CD4-positive, alpha-beta memory T cell (primary cell): ENCODE measurements around the gene PLEKHH3. TPM values are rescaled to one million over a fixed set of nuclear protein-coding genes. Genes with fewer than 3 reads are reported as not detected.
A peak's percentile ranks its signal among the peaks of the same experiment; 100 is the strongest.
"Not testable (repeated sequence)": the region's sequence is repeated elsewhere in the genome, so short reads cannot be mapped to it uniquely, and the experiment has no call there.

ENCODE experiments used
- CTCF ChIA-PET: fragments of 350-600 bp; sonication (Branson Sonifier 250); formaldehyde crosslinking; loops from one replicate; lab custom pipeline; 2021; ENCODE audit warnings: inconsistent platforms; ENCODE audit not compliant: partially characterized antibody; lab: Charles Lee
- POLR2A ChIA-PET: fragments of 350-600 bp; sonication (Branson Sonifier 250); formaldehyde crosslinking; loops from one replicate; lab custom pipeline; 2021; ENCODE audit not compliant: partially characterized antibody; lab: Charles Lee
- DNase-seq, 5 donors: peaks; one replicate each; pipeline versions ENCODE4 v3.0.0 to v3.0.0-alpha.2; 2020 to 2022; ENCODE audit warnings: mixed read lengths in 1 of 5
- H3K27ac ChIP-seq: one replicate; pipeline ENCODE4 v1.7.0; 2013; ENCODE audit warnings: low read depth, low read length
- H3K27me3 ChIP-seq: 2 replicates; pipeline ENCODE4 v1.7.0; 2013; ENCODE audit warnings: mild to moderate bottlenecking, low read length, moderate library complexity; ENCODE audit not compliant: insufficient read depth
- H3K36me3 ChIP-seq: 2 replicates; pipeline ENCODE4 v1.7.0; 2013; ENCODE audit warnings: mild to moderate bottlenecking, low read length, moderate library complexity; ENCODE audit not compliant: insufficient read depth
- H3K4me1 ChIP-seq: 2 replicates; pipeline ENCODE4 v1.7.0; 2013; ENCODE audit warnings: mild to moderate bottlenecking, low read length, moderate library complexity; ENCODE audit not compliant: insufficient read depth
- H3K4me3 ChIP-seq, 2 donors: one replicate each; pipeline ENCODE4 v1.7.0; 2013; ENCODE audit warnings: low read length in 2 of 2, mild to moderate bottlenecking in 1 of 2
- H3K9me3 ChIP-seq, 2 donors: one replicate each; pipeline ENCODE4 v1.7.0; 2013; ENCODE audit warnings: low read length in 2 of 2, control low read depth in 1 of 2; ENCODE audit not compliant: control insufficient read depth in 1 of 2
- H3K27ac Mint-ChIP-seq, 7 donors: one replicate each; pipeline ENCODE4 v1.8.0; 2020 to 2021; ENCODE audit warnings: mixed read lengths in 7 of 7, mild to moderate bottlenecking in 6 of 7, inconsistent platforms in 3 of 7, moderate library complexity in 3 of 7
- H3K27me3 Mint-ChIP-seq, 2 donors: one replicate each; pipeline ENCODE4 v1.8.0; 2020 to 2021; ENCODE audit warnings: mixed read lengths in 2 of 2
- H3K36me3 Mint-ChIP-seq, 2 donors: one replicate each; pipeline ENCODE4 v1.8.0; 2020 to 2021; ENCODE audit warnings: mixed read lengths in 2 of 2, inconsistent platforms in 1 of 2, mild to moderate bottlenecking in 1 of 2
- H3K4me1 Mint-ChIP-seq, 4 donors: one replicate each; pipeline ENCODE4 v1.8.0; 2020 to 2021; ENCODE audit warnings: mixed read lengths in 4 of 4, mild to moderate bottlenecking in 1 of 4
- H3K4me3 Mint-ChIP-seq, 8 donors: one replicate each; pipeline ENCODE4 v1.8.0; 2020 to 2021; ENCODE audit warnings: mixed read lengths in 8 of 8, mild to moderate bottlenecking in 7 of 8, moderate library complexity in 6 of 8, inconsistent platforms in 3 of 8
- H3K9me3 Mint-ChIP-seq, 8 donors: one replicate each; pipeline ENCODE4 v1.8.0; 2020 to 2021; ENCODE audit warnings: mixed read lengths in 8 of 8, mild to moderate bottlenecking in 5 of 8, inconsistent platforms in 3 of 8, moderate library complexity in 1 of 8
- intact Hi-C: fragments of 100-400 bp; cut with micrococcal nuclease; formaldehyde crosslinking; loops from one replicate; pipeline ENCODE4 v1.15.1; 2023
- polyA plus RNA-seq, 2 donors: library from polyadenylated mRNA; unstranded; fragments of 300-500 nt; fragmentation: Illumina TruSeq; gene quantifications; one replicate each; pipeline ENCODE4 v1.2.3, GENCODE V29; 2021
- total RNA-seq, 2 experiments: library from RNA; stranded (reverse); gene quantifications; one replicate each; pipeline ENCODE4 v1.2.3, GENCODE V29; 2021

PLEKHH3 gene
- total and polyA plus RNA-seq, 4 experiments from 2014 or later, result 0.15 to 0.32 (median 0.19) TPM

- Histone ChIP-seq H3K27ac (no peak overlapping the region), H3K36me3 (no peaks in the 10 kb centered on the region), H3K4me3 (no peak overlapping the region), H3K9me3 (no peaks in the 10 kb centered on the region), H3K4me1 (no peaks in the 10 kb centered on the region), H3K27me3 (no peaks in the 10 kb centered on the region)
- peaks cover 3 to 5% of the 10 kb centered on the region in 2 donors for H3K27me3 Mint-ChIP-seq
- no peaks in the 10 kb centered on the region for H3K9me3 Mint-ChIP-seq
- no peak overlapping the region for H3K27ac Mint-ChIP-seq
- H3K36me3 Mint-ChIP-seq, result no peaks in the 10 kb centered on the region
- ChIA-PET POLR2A (no interaction called here), CTCF (no interaction called here)
- H3K4me1 Mint-ChIP-seq, result no peaks in the 10 kb centered on the region
- H3K4me3 Mint-ChIP-seq, result no peak overlapping the region
- intact Hi-C loops, result no loop called here
- no peak for DNase-seq
Measured at GRCh38 chr17:42640121-42640520, 36.7 kb downstream of the PLEKHH3 start.

DNA sequence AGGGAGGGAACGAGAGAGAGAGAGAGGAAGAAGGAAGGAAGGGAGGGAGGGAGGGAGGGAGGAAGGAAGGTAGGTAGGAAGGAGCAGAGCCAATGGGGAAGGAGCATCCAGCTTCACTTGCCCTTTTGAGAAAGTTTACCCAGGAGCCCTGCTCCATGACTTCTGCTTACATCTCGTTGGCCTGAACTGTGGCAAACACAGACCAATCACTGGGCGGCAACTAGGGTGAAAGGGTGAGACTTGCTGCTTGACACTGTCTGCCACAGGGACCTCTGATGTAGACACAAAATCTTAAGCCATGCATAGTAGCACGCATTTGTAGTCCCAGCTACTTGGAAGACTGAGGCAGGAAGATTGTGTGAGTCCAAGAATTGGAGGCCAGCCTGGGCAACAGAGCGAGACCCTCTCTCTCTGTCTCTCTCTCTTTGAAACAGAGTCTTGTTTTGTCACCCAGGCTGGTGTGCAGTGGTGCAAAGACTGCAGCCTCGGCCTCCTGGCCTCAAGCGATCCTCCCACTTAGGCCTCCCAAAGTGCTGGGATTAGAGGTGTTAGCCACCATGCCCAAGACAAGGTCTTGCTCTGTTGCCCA lies 37.2 kb downstream of the PLEKHH3 start:
- no peaks in the 10 kb centered on the region for H3K4me1 Mint-ChIP-seq
- intact Hi-C loops, result no loop called here
- CTCF ChIA-PET, result no interaction called here
- H3K4me3 Mint-ChIP-seq, result no peak overlapping the region
- H3K36me3 Mint-ChIP-seq, result no peaks in the 10 kb centered on the region
- no peak for DNase-seq
- H3K27me3 Mint-ChIP-seq, result peaks cover 3 to 5% of the 10 kb centered on the region in 2 donors
- H3K4me1 ChIP-seq, result no peaks in the 10 kb centered on the region
- H3K27ac Mint-ChIP-seq, result no peak overlapping the region
- POLR2A ChIA-PET, result no interaction called here
- H3K27ac ChIP-seq, result no peak overlapping the region
- no peak overlapping the region for H3K4me3 ChIP-seq
- H3K27me3 ChIP-seq, result no peaks in the 10 kb centered on the region
- H3K9me3 ChIP-seq, result no peaks in the 10 kb centered on the region
- H3K9me3 Mint-ChIP-seq, result no peaks in the 10 kb centered on the region
- no peaks in the 10 kb centered on the region for H3K36me3 ChIP-seq

GRCh38 chr17:42632949-42633444 lies 43.8 kb downstream of the PLEKHH3 start:
- no peak for DNase-seq
- ChIA-PET CTCF (interaction anchor here (0.6 kb wide), 1 partner anchor 299 kb away, joined by 3 read pairs; no protein-coding TSS in a partner anchor), POLR2A (no interaction called here)
- Histone ChIP-seq H3K9me3 (no peaks in the 10 kb centered on the region), H3K27ac (no peak overlapping the region), H3K27me3 (no peaks in the 10 kb centered on the region), H3K4me1 (no peaks in the 10 kb centered on the region), H3K36me3 (no peaks in the 10 kb centered on the region), H3K4me3 (no peak overlapping the region)
- intact Hi-C loops, result no loop called here
- no peaks in the 10 kb centered on the region for H3K36me3 Mint-ChIP-seq
- H3K4me1 Mint-ChIP-seq, result no peaks in the 10 kb centered on the region
- no peak overlapping the region for H3K4me3 Mint-ChIP-seq
- H3K9me3 Mint-ChIP-seq, result no peaks in the 10 kb centered on the region
- H3K27ac Mint-ChIP-seq, result peak overlapping the region in 1 of 7 donors; percentile 65
- H3K27me3 Mint-ChIP-seq, result no peaks in the 10 kb centered on the region

DNA sequence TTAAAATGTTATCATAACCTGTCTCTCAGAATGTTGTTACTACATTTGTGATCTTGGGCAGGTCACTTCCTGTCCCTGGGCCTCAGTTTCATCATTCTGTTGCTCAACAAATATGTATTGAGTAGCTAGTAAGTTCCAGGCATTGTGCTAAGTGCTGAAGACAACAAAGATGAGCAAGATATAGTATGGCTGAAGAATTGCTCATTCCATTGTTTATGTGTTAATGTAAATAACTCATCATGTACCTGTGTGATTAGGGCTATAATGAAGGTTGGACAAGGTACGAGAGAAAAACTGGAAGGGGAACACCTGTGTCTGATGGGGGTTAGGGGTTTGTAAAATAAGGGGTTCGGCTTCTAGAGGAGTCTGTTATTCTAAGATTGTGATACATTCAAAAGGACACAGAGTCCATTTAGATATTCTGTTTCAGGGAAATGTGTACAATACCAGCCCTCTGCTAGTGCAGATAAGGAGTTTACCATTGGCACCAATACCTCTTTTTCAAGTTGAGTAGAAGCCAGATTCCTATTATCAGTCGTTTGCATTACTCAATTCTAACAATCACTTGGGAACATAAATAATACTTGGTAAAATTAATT lies 47.3 kb downstream of the PLEKHH3 start:
- Mint-ChIP-seq H3K27ac (no peak overlapping the region), H3K36me3 (no peaks in the 10 kb centered on the region), H3K9me3 (peaks cover 0 to 1% (median 0%) of the 10 kb centered on the region in 8 donors), H3K4me1 (no peaks in the 10 kb centered on the region), H3K4me3 (no peak overlapping the region), H3K27me3 (no peaks in the 10 kb centered on the region)
- H3K4me1 ChIP-seq, result no peaks in the 10 kb centered on the region
- ChIA-PET POLR2A (no interaction called here), CTCF (no interaction called here)
- intact Hi-C loops, result no loop called here
- no peaks in the 10 kb centered on the region for H3K9me3 ChIP-seq
- no peaks in the 10 kb centered on the region for H3K27me3 ChIP-seq
- no peaks in the 10 kb centered on the region for H3K36me3 ChIP-seq
- no peak for DNase-seq
- H3K27ac ChIP-seq, result no peak overlapping the region
- H3K4me3 ChIP-seq, result no peak overlapping the region

DNA sequence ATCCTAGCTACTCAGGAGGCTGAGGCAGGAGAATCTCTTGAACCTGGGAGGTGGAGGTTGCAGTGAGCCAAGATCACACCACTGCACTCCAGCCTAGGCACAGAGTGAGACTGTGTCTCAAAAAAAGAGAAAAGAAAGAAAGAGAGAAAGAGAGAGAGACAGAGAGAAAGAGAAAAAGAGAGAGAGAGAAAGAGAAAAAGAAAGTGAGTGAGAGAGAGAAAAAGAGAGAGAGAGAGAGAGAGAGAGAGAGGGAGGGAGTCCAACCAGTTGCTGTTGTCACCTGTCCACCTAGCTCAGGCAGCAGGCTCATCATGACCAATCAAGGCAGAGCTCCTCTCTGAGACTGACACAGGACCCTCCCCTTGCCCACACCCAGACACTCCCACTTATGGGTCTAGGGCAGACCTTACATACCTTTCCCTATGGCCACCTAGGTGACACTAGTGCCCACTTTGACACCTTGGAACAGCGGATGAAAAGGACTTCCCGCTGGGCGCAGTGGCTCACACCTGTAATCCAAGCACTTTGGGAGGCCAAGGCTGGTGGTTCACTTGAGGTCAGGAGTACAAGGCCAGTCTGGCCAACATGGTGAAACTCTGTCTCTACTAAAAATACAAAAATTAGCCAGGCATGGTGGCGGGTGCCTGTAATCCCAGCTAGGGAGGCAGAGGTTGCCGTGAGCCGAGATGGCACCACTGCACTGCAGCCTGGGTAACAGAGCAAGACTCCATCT lies 49.6 kb downstream of the PLEKHH3 start:
- H3K4me3 ChIP-seq, H3K36me3 ChIP-seq, intact Hi-C loops, H3K9me3 Mint-ChIP-seq, H3K27me3 Mint-ChIP-seq, DNase-seq, H3K4me1 Mint-ChIP-seq, H3K27ac Mint-ChIP-seq, H3K9me3 ChIP-seq, POLR2A ChIA-PET, H3K4me1 ChIP-seq, H3K36me3 Mint-ChIP-seq, H3K27ac ChIP-seq, H3K4me3 Mint-ChIP-seq, H3K27me3 ChIP-seq: not testable (repeated sequence)
- CTCF ChIA-PET, result interaction anchor here (0.6 kb wide), 1 partner anchor 194 kb away, joined by 4 read pairs; no protein-coding TSS in a partner anchor

DNA sequence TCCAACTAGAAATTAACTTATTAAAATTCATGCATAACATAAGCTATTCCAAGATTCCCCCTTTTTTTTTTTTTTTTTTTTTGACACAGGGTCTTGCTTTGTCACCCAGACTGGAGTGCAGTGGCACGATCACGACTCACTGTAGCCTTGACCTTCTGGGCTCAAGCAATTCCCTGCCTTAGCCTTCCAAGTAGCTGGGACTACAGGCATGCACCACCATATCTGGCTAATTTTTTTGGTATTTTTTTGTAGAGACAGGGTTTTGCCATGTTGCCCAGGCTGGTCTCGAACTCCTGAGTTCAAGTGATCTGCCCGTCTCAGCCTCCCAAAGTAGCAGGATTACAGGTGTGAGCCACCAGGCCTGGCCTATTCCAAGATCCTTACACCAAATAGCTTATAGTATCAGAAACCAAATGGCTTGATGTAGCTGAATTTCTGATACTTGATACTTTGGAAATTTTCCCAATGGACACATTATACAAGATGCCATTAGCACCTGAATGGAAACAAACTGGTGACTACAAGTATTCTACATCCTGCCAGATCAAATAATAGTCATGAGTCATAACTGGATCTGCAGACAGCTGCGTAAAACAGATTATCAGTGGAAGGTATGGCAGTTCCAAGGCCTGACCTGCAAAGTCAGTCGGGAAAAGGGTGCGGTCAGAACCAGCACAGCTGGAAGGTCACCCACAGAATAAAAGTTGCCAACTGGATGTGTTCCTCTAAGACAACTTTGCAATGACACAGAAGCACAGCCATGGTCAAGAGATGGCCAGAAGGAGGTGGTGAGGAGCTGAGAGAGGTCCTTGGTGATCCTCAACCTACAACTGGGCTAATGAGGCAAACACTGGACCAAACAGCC lies 52.8 kb downstream of the PLEKHH3 start:
- no peaks in the 10 kb centered on the region for H3K36me3 Mint-ChIP-seq
- intact Hi-C loops, result no loop called here
- no peak overlapping the region for H3K27ac ChIP-seq
- peaks cover 0 to 1% (median 0%) of the 10 kb centered on the region in 8 donors for H3K9me3 Mint-ChIP-seq
- H3K27ac Mint-ChIP-seq, result no peak overlapping the region
- POLR2A ChIA-PET, result no interaction called here
- CTCF ChIA-PET, result interaction anchor here (1.6 kb wide), 1 partner anchor 744 kb away, joined by 3 read pairs; no protein-coding TSS in a partner anchor
- H3K4me1 Mint-ChIP-seq, result peaks cover 0 to under 1% (median 0%) of the 10 kb centered on the region in 4 donors
- no peaks in the 10 kb centered on the region for H3K36me3 ChIP-seq
- H3K4me1 ChIP-seq, result no peaks in the 10 kb centered on the region
- H3K4me3 Mint-ChIP-seq, result no peak overlapping the region
- H3K27me3 ChIP-seq, result no peaks in the 10 kb centered on the region
- no peak for DNase-seq
- H3K9me3 ChIP-seq, result no peaks in the 10 kb centered on the region
- no peak overlapping the region for H3K4me3 ChIP-seq
- H3K27me3 Mint-ChIP-seq, result no peaks in the 10 kb centered on the region
